NCI-H748 (cell line): ENCODE measurements around the gene CYTH1.

Experiments
- DNase-seq: peaks from one replicate; lab custom pipeline; 2025; ENCODE audit not compliant: unreplicated experiment; lab: John Stamatoyannopoulos, UW

The CYTH1 gene

DNA sequence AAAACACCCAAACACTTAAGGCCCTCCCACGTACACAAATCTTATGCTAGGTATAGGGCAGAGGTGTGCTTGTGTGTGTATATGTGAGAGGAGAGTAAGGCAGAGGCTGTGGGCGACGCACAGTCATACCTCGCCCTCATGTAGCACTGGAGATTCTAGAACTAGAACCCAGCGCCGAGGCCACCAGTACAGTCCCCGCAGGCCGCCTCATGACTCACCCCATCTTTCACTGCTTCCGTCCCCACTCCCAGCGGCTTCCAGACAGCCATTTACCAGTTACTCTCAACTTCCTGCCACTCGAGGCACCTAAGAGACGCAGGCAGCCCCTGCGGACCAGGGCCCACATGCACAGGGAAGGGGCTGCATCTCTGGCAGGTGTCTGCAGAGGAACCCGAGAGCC, 23.2 kb upstream of the CYTH1 start:
- no peak for DNase-seq

DNA sequence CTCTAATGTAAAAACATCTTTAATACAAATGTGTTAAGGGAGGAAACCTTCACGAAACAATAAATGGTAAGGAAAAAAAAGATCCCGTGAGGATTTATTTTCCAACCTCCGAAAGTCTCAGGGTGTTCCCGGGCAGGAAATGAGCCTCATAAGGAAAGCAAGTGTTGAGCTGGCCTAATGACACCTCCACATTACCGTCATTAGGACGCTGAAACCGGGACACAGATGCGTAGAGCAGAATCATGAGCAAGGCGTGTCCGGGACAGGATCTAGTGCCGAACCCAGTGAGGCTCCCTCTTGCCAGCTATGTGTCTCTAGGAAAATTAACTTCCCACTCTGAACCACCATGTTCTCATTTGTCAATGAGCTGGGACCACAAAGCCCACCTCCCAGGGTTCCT, 22.7 kb upstream of the CYTH1 start:
- DNase-seq = no peak

DNA sequence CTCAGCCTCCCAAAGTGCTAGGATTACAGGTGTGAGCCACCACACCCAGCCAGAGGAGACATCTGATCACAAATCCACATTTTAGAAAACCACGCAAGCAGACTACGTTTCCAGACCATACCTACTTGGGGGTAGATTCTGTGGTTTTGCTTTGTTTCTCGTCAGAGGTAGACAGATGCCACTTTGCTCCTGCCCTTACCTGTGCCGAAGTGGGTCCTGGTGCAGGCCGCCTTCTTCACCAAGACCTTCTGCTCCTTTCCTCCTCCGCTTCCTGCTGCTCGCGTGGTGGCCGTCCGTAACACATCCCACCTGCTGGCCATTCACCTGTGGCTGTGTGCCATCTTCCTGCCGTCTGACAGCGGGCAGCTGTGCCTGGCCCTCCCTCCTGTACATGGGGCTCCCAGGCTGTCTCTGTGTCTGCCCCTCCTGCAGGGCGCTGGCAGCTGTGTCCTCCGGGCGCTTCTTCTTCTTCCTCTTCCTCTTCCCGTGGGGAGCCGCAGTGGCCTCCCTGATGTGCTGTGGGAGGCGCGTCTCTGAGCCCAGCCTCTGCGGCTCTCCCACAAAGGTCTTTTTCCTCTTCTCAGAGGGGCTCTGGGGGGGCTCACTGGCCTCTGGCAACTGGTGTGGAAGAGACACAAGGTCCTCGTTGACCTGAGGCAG, 21.2 kb upstream of the CYTH1 start:
- DNase-seq = no peak

DNA sequence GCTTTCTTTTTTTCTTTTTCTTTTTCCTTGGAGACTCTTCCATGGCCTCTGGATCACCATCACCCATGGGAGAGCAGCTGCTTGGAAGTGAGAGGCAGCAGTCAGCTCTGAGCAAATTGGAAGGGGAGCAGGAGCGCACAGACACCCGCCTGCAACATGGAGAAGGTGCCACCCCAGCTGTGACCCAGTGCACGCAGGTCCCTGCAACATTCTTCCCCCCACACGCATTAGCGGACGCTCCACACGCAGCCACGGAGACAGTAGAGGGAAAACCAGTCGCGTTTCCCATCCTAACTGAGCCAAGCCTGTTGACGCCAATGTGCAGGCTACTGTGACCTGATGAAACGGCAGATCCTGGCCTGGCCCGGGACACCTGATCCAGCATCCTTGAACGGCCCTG, 20.4 kb upstream of the CYTH1 start:
- no peak for DNase-seq

DNA sequence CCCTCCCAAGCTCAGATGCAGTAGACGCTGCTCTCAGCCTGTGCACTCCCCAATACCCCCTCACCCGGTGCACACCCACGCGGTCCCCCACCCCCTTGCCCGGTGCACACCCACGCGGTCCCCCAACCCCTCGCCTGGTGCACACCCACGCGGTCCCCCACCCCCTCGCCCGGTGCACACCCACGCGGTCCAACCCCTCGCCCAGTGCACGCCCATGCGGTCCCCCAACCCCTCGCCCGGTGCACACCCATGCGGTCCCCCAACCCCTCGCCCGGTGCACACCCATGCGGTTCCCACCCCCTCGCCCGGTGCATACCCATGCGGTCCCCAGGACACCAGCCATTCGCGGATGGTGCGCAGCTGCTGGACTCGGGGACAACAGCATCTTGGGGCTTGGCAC, 19.9 kb upstream of the CYTH1 start:
- no peak for DNase-seq

DNA sequence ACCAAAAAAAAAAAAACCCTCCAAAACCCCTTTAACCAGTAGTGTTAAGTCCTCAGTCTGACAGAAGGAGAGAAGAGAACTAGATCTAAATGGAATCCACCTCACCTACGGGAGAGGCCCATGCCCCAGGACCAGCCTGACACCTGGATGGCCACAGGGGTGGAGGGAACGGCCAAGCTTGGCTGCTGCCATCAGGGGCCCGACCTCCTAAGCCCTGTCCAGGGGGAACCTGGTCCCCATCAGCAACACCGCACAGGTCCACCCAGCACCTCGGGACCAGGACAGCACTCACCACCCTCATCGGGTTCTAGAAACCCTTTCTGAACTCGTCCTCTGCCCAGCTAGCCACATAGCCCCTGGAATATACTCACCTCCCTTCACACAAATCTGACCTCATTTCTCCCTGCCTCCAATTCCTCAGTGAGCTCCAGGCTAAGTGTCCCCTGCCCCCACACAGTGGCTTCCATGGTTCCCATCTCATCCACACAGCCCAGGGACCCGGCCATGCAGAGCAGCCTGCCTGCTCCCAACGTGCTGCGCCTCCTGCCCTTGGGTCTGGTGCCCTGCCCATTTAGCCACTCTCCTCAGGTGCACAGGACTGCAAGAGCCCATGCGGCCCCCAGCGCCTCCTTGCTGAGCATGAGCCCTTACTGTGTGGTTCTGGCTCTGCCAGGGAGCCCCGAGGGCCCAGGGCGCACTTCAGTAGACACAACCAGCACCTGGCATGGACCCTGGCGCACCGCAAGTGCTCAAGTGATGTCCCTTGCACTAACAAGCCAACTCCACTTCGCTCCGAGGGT, 18.3 kb upstream of the CYTH1 start:
- no peak for DNase-seq

DNA sequence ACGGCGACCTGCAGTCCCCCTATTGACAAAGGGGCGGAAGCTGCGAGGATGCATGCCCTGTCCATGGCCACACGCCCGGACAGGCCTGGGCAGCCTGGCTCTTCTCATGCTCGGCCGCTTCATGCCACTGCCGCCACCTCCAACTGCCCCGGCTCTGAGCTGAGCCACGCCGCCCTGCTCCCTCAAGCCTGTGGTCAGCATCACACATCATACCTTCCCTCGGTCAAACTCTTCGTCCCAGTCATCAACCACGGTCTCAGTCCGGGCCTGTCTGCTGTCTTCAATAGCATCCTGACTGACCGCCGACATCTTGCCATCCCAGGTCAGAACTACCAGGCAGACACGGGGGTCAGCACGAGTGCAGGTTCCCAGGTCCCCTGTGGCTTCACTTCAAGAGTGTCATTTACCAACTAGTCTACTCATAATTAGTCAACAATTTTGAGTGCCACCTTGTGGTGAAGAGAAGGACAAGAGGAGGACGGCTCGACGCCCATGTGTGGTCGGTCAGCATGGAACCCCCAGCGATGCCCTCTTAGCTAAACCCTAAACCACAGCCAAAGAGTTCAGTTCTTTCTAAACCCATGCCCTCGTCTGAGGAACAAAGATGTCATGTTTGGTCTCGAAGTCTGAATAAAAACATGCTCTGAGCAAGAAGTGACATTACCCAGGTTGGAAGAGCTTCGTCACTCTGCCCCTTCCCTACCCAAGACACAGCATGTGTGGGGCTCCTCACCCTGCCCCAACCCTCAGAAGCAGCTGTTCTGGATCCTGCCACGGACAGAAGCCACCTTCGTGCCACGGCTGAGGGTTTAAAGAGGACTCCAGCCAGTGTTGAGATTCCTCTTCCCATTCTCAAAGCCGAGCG, 16.9 kb upstream of the CYTH1 start:
- peak; percentile 12 for DNase-seq

DNA sequence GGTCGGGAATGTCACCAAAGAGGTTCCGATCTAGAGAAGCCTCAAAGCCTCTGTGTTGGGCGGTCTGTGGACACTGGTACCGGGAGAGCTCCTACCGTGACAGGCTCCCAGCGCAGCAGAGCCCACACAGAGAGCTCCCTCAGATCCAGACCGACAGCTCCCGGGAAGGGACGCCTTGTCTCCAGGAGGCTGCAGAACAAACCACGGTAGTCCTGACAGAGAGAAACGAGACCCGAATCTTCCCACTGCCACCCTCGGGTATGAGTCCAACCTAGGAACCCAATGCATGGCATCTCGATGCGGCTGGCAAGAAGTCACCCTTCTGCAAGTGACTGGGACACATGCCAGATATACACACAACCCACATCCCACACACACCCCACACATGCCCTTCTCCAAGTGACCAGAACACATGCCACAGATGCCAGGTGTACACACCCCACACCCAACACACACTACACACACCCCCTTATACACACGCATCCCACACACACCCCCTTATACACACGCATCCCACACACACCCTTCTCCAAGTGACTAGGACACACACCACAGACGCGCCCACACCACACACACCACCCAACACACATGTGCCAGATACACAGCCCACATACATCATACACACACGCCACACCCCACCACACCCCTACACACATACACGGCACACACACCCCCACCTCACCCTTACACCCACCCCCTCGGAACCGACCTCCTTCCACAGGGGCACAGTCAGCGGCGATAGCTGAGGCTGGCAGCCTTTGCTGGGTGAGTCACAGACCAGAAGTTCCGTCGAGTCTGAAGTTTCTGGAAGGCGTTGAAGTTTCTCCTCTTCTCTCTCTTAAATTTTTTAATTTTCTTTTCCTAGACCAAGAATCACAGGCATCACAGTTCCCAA, 15.9 kb upstream of the CYTH1 start:
- DNase-seq = no peak

DNA sequence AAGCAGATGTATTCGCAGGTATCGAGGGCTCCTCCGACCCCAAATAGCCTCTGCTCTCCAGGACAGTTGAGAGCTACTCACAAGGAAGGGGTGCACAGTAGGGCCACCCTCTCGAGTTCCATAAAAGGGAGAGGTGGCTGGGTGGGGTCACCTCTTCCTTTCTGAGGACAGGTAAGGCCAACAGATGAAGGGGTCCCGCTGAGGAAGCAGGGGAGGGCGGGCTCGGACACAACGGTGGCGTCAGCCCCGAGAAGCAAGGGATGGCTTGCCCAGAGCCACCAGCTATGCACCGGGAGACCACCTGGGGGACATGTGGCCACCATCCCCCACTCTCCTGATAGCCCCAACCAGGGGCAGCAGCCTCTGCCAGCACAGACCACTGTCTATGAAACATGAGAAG, 15.1 kb upstream of the CYTH1 start:
- no peak for DNase-seq

DNA sequence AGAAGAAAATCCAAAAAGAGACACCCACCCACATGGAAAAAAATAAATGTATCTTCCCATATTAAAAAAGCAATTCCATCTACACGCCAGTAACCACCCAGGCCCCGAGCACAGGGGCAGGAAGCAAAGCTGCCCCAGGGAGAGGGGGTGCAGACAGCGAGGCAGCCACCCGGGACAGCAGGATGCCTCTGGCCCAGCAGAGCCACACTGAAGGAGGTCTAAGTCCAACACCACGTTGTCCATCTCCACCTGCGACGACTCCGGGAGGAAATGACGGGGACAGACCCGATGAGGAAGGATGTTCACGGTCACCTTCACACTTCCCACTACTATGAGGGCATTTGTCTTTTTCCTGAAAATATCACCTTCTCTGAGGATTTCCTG, 14.4 kb upstream of the CYTH1 start:
- no peak for DNase-seq

DNA sequence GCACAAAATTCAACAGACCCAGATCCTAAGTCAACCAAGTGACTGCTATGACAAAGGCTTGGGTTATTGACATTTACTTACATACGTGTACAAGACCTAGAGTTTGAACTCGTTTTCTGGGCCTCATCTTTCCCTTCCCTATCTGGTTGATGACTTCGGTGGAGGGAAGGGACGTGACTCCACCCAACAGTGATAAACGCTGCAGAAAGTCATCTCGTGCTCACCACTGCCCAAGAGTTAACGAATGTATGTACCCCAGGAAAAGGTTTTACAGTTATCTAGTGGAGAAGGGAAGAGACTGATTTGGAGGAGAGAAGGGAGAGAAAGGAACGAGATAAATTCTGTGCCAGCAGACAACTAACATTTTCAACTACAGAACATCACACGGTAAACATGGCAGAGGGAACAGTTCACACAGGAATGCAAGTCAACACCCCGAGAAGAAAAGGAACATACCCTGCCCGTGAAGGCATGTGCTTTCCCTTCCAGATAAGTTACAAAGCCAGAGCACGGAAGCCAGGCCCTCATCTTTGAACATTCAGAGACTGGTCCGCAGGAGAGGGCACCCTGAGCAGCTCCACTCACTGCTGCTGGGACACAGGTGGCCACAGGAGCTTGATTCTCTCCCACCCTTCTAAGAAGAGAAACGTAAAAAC, 13.9 kb upstream of the CYTH1 start:
- DNase-seq = no peak

DNA sequence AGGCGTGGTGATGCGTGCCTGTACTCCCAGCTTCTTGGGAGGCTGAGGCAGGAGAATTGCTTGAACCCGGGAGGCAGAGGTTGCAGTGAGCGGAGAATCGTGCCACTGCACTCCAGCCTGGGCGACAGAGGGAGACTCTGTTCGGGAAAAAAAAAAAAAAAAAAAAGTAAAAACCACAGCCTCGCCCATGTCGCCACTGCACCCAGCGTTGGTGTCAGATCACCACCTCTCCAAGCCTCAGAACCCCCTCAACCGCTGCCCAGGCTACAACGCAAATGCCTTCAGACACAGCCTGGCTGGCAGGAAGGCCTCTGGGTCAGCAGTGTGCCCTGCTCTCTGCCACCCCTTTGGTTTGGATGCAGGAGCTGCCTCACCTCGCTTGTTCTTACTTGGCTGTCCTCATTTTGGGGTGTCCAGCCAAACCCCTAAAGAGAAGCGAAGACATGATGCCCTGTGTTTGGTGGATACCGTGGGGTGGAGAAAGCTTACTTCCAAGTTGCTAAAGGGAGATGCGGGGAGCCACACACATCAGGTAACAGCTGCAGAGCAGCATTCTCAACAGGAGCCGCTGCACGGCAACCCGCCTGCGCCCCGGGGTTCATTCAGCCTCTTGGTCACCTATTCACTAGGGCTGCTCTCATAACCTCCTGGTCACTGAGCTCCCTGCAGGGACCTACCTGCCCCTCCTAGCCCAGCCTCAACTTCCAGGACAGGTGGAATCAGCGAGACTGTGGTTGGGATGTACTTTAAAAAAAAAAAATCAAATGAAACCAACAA, 13.0 kb upstream of the CYTH1 start:
- DNase-seq = no peak

DNA sequence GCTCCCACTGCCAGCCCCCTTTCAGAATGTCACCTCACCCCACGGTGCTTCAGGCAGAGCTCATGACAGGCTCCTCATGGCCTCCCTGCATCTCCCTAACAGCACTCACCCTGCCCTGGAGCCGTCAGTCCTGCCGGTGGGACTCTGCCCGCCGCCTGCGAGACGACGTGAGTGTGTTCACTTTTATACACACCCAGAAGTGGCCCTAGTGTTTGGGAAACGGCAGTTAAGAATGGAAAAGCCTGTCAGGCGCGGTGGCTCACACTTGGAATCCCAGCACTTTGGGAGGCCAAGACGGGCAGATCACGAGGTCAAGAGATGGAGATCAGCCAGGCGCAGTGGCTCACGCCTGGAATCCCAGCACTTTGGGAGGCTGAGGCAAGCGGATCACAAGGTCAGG, 12.3 kb upstream of the CYTH1 start:
- DNase-seq = no peak

DNA sequence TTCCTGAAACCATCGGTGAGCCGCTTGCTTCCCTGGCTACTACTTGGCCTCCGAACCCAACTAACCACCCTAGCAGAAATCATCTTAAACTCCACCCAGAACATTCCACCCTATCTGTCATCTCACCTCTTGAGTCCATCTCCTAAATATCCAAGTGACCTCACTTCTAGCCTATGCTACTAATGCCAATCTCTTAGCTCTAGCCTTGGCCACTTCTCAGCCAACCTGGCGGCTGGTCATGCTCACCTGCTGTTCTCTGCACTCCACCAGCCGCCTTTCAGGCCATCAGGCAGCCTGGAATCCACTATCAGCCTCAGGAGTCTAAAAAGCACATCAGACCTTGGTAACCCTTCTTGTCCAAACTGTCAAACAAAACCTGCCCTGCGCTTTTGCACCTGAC, 11.9 kb upstream of the CYTH1 start:
- DNase-seq = no peak

DNA sequence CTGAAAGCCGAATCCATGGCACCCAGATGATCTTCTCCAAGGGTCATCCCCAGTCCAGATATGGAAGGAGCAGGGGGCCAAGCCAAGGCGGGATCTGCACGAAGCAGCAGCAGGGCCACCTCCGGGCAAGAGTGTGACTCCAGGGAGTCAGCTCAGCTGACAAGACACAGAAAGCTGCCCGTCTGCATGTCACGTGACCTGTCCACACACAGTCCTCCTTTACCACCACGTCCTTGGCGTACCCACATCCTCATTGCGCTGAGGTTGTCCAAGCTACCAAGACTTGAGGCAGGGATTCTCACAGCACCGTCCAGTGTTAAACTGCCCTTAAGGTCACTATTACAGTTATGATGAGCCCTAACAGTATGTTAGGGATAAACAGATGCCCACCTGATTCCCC, 11.3 kb upstream of the CYTH1 start:
- DNase-seq = no peak

DNA sequence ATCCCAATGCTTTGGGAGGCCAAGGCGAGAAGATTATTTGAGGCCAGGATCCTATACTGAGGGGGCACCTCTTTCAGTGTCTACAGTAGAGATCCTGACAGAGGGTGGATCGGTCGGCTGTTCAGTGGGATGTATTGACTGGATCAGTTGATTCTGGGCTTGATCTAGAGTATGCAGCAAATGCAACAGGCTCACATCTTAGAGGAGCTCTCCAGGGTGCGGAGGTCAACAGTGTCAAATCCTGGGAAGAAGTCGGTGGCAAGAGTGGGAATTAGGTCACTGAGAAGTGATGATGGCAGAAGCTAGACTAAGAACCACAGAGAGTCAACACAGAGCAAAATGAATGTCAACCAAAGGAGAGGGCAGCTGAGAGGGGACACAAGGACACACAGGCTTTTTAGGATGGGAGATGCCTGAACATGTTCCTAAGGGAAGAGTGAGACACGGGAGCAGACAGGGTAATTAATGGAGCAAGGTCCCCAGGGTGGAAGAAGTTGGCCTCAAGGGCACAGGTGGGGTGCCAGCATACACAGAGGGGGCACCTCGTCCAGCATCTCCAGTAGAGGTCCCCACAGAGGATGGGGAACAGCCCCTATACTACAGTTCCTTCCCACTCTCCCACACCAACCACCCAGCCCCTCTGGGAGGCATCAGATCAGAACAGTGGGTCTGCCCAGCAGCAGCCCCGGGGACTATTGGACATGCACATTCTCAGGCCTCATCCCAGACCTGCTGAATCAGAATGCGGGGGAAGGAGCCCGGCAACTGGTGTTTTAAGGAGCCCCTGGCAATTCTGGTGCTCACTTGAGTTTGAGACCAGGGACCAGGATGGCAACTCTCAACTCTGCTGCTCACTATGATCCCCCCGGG, 10.0 kb upstream of the CYTH1 start:
- no peak for DNase-seq

DNA sequence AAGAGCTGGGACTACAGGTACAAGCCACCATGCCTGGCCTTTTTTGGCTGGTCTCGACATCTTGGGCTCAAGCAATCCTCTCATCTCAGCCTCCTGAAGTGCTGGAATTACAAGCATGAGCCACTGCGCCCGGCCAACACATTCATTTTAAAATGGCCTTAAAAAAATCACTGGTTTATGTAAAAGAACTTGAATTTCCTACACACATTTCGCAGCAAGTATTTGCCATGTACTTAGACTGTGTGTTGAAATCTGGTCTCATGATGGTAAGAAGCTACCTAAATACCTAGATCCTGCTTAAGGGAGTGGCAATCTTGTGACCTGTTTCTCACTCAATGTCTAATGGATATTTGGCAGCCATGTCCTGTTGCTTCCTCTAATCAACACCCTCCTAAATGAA, 8.5 kb upstream of the CYTH1 start:
- DNase-seq = no peak

DNA sequence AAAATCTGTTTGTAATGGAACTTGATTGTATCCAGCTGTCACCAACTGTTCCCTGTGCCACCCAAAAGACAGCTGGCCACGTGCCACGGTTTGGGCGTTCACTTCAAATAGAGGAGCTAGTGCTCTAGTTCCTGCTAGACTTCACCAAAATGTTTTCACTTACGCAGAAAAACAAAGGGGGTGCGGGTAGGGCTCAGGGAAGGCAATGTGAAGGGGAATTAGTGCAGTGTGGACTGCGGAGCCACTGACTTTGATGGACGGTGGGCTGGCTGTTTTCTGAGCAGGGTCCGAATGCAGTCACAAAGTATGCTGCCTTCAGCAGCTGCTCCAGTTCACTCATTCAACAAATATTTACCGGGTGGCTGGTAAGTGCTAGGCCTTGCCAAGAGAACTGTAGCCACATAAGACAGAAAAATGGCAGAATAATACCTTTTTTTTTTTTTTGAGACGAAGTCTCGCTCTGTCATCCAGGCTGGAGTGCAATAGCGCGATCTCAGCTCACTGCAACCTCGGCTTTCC, 7.6 kb upstream of the CYTH1 start:
- peak; percentile 9 for DNase-seq
